ENCODE data around the gene MTHFD1L.

- TF ChIP-seq FOXM1 (IDR thresholded peaks at IDR 0.05; ENCODE audit: borderline replicate concordance) = no peak
- no peak for TF ChIP-seq ARNT (IDR thresholded peaks at IDR 0.05)
- TF ChIP-seq, protein P1, sequence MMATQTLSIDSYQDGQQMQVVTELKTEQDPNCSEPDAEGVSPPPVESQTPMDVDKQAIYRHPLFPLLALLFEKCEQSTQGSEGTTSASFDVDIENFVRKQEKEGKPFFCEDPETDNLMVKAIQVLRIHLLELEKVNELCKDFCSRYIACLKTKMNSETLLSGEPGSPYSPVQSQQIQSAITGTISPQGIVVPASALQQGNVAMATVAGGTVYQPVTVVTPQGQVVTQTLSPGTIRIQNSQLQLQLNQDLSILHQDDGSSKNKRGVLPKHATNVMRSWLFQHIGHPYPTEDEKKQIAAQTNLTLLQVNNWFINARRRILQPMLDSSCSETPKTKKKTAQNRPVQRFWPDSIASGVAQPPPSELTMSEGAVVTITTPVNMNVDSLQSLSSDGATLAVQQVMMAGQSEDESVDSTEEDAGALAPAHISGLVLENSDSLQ (IDR thresholded peaks at IDR 0.05) = no peak
- no peak for TF ChIP-seq NFRKB (IDR thresholded peaks at IDR 0.05)
- no peak for TF ChIP-seq SUZ12 (IDR thresholded peaks at IDR 0.05)
- no peak for TF ChIP-seq FOXK2 (IDR thresholded peaks at IDR 0.05)
- TF ChIP-seq ZNF384 (IDR thresholded peaks at IDR 0.05) = no peak
- TF ChIP-seq HDGF (IDR thresholded peaks at IDR 0.05; ENCODE audit: borderline replicate concordance) = no peak
- no peak for TF ChIP-seq L3MBTL2 (conservative IDR thresholded peaks at IDR 0.05)
- no peak for TF ChIP-seq SP1 (IDR thresholded peaks at IDR 0.05)
- TF ChIP-seq FOXA1 (IDR thresholded peaks at IDR 0.05) = no peak
- TF ChIP-seq BHLHE40 (IDR thresholded peaks at IDR 0.05; ENCODE audit: borderline replicate concordance) = no peak
- no peak for TF ChIP-seq TARDBP (IDR thresholded peaks at IDR 0.05)
- TF ChIP-seq ELF4 (IDR thresholded peaks at IDR 0.05) = no peak
Measured at GRCh38 chr6:151060766-151061531, 195.4 kb downstream of the MTHFD1L start.
